HG03520 (cell line): Measurements from ENCODE around the gene CACNA1S.

Experiments
- ATAC-seq: cut with Tn5 transposase; IDR thresholded peaks from one replicate; pipeline ENCODE4 v1.9.1; 2021; ENCODE audit warnings: mild to moderate bottlenecking, moderate library complexity; ENCODE audit not compliant: unreplicated experiment

Gene CACNA1S

DNA sequence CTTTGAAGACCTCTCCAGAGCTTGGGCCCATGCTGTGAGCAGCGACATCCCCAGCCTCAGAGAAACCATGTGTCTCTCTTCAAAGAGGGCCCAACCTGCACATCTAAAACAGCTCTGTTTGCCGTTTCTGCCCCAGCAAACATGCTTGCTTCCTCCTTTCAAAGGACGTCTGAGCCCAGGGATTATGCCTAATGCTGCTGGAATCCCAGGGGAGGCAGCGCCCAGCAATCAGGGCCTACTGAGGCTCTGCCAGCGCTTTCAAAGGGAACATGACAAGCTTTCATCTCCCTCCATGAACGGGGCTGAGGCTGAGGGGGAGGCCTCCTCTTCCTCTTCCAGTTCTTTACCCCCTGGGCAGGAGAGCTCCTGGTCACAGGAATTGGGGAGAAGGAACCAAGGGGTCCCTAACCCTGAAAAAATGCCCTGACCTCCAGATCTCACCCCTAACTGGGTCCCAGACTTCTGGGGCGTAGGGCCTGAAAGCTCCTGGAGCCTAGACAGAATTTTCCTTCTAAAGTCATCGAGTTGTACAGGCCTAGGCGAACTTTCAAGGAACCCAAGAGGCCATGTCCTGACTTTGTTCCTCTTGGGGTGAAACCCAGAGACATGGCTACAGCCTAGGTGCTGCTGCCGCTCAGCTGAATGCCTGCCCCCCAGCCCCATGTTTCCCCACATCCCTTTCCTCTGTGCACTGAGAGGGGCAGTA, 28.2 kb upstream of the CACNA1S start:
- no peak for ATAC-seq

DNA sequence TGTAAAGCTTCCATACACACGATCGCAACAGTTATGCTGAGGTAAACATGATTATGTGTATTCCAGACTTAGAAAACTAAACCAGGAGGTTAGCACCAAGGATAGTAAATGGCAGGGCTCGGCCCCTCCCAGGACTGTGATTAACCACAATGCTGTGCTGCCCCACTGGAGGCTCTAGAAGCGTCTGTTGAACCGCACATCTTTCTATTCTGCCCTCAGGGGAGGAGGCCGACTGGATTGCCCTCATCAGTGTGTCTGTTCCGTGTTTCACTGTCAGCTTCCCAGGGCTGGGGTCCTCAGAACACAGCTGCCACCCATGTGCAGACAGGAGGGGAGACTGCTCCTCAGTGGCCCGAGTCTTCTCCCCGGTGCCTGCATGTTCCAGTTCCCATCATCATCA, 27.5 kb upstream of the CACNA1S start:
- ATAC-seq = no peak

DNA sequence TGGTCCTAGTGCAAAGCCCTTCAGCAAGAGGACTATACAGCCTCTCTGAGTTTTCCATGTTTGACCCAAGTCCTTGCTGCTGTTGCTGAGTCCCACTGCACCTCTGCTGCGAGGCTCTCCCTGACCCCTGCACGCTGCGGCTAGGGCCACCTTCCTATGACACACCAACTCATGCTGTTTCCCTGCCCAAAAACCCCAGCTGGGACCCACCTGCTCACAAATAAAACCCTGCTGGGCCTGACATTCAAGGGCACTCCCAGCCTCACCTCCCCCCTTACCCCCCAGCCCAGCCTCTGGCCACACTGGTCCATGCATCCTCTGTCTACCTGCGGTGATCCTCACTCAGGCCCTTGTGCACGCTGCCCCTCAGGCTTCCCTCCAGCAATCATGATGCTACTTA, 27.1 kb upstream of the CACNA1S start:
- no peak for ATAC-seq

- no peak for ATAC-seq
Observed at GRCh38 chr1:201138311-201138840, 26.1 kb upstream of the CACNA1S start.

GRCh38 chr1:201137579-201138310, 25.5 kb upstream of the CACNA1S start:
- no peak for ATAC-seq

- no peak for ATAC-seq
Observed at GRCh38 chr1:201137024-201137392, 24.8 kb upstream of the CACNA1S start.

DNA sequence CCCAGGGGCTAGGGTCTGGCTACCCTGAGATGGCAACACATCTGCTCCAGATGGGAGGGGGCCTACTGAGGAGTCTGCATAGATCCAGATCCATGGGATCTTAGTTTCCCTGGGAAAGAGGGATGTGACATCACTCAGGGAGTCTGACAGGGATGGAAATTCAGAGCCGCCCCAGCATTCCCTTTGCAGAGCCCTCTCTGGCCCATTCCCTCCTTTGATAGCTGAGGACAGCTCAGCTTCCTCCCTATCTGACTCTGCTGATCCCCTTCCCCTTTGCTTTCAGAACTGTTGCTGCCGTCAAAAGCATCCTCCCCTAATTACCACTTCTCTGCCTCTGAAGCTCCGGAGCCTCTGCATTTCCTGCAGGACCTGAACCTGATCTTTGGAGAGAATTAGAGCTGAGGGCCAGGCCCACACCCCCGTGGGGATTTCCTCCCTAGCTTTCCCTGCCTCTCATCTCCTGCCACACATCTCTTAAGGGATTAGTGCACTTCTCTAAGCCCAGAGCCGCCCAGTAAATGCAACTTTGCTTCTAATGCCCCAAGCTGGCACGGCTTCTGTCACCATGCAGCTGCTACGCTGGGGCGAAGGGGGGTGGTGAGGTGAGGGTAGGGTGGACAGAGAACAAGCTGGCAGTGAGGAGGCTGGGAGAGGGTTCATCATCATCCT, 24.3 kb upstream of the CACNA1S start:
- ATAC-seq = no peak

GRCh38 chr1:201134405-201134804, 22.2 kb upstream of the CACNA1S start:
- no peak for ATAC-seq

GRCh38 chr1:201131398-201131797, 19.2 kb upstream of the CACNA1S start:
- no peak for ATAC-seq

GRCh38 chr1:201128962-201129361, 16.7 kb upstream of the CACNA1S start:
- no peak for ATAC-seq

DNA sequence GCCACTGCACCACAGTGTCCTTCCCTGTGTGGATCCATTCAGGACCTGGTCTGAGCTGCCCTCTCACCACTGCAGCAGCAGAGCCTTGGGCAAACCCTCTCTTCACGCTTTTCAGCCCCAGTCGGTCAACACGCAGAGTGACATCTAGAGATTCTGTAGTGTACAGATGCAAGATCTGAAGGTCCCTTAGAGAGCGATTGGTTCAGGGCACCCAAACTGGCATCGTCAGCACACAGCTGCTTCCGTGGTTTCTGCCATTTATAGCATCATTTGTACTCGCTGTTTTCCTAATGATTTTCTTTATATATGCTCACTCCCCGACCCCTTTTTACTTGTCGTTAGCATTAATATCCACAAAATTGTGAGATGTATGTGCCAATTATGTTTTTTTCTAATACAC, 16.2 kb upstream of the CACNA1S start:
- no peak for ATAC-seq

- ATAC-seq = no peak
Observed at GRCh38 chr1:201127755-201128455, 15.7 kb upstream of the CACNA1S start.

DNA sequence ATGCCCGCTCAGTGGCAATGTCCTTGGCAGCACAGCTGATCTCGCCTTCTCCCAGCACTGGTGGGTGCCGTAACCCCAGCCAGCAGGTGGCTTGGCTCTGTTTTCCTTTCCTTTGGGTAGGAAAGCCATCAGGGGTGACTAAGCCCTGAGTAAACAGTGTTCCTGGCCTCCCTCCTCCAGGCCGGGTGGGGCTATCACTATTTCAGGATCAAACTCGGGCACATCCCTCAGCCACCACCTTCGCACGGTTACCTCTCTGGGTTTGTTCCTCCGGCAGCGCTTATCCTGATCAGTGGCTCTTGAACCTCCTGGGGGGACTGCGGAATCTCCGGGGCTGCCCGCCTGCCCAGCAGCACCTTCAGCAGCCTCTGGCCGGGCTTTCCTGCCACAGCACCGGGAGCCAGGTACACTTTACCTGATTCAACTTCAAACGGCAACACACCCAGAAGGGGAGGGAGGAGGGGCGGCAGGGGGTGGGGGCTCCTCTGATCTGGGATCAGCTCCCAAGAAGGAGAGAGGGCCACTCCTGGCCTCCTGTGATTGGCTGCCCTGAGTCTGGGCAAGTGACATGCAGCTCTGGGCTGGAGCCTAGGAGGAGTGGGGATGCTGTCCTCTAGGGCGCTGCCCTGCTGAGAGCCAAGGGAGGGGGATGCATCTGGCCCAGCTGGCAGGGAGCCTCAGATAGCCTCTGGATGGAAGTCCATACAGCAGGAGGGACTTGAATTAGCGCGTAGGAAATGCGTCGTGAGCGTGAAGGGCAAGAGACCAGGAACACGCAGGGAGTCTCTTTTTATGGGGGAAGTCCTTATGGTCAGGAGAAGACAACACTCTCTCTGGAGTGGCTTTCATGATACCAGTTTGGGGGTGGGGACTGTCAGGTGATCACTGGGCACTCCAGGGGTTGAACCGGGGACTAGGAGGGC, 14.9 kb upstream of the CACNA1S start, which contains the start of gene ASCL5:
Gene ASCL5, minus strand, starts transcription at position 353 of the 923 bp plus-strand sequence. CDS start 11,812 bp downstream, outside the sequence.
- no peak for ATAC-seq

- no peak for ATAC-seq
Observed at GRCh38 chr1:201126463-201126831, 14.2 kb upstream of the CACNA1S start.

DNA sequence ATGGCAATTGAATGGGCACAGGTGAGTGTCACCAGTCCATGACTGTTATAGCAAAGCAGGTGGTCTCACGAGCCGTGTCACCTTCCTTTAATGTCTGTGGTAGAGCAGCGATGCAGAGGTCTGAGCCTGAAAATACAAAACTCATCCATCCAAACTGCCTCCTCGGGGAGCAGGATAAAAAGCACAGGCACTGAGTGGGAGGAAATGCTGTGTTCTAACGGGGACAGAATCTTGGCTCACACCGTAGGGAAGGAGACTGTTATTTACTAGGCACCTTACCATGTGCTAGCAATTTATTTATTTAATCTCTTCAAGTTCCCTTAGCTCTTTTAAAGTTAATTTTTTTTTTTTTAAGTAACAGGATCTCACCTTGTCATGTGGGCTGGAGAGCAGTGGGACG, 13.6 kb upstream of the CACNA1S start:
- ATAC-seq = no peak

DNA sequence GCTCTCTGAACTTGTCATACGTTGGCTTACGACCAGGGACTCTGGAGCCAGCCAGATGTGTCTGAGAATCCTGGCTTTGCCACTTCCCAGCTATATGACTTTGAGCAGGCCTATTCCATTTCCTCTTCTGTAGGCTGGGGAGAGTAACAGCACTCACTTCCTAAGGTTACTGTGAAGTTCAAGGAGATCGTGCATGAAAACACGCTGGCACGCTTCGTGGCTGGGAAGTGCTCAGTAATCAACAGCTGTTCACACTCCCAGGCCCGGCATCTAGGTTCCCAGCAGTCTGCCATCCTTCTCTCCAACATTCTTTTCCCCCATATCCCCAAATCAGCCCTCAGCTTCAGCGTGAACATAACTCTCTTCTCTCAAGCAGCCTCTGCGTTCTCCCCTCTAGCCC, 12.8 kb upstream of the CACNA1S start:
- no peak for ATAC-seq

DNA sequence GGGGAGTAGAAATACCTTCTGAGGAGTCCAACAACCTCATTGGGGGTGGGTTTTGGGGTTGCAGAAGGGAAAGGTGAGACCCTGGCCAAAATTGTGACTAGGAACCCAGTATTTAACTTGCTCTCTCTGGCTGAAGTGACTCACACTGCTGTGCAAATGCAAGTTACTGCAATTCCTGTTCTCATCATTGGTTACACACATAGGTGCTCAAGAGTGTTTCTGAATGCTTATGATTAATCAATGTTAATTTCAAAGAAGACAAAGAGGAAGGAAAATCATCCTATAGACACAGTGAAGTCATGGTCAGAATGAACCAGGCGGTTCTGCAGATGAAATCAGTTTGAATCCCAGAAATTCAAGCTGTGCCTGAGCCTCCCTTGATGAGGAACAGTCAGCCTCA, 11.6 kb upstream of the CACNA1S start:
- no peak for ATAC-seq

DNA sequence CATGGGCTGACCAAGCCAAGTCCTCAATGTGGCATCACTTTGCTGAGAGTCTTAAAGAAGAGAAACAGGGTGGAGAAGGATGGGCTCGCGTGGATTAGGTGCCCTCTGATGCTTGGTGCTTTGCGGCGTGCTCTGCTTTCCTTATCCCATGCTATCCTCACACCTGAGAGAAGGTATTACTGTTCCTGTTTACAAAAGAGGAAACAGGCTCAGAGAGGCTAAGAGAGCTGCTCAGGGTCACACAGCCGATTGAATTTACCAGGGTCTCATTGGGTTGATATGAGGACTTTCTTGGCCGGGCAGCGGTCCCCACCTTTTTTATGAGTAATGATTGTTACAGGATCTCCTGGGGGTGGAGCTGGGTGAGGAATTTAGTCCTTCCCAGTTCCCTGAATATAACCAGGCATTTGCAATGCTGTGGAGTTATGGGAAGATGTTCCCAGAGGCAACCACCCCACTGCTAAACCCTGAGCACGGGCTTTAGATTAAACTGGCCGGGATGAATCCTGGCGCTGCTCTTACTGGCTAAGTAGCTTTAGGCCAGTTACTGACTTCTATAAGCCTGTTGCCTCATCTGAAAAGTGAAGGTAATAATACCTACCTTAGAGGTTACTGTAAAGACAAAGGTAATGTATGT, 10.2 kb upstream of the CACNA1S start:
- no peak for ATAC-seq
